Ovary (tissue), 9 donors: ENCODE results near the gene NETO2. TPM values are rescaled to one million over a fixed set of nuclear protein-coding genes. Genes with fewer than 3 reads are reported as not detected.

ENCODE experiments used
- DNase-seq, 5 donors: peaks; one replicate each; pipeline ENCODE4 v3.0.0-alpha.2; 2019 to 2020
- H3K27ac ChIP-seq, 2 donors: fragments of 200-600 bp; one replicate each; pipeline versions ENCODE4 v1.5.1 to v1.8.0; 2019 to 2022
- H3K27me3 ChIP-seq: fragments of 200-600 bp; one replicate; pipeline ENCODE4 v1.8.0; 2022
- H3K36me3 ChIP-seq: fragments of 200-600 bp; sonication (generic); one replicate; pipeline ENCODE4 v1.5.1; 2019
- H3K4me1 ChIP-seq: one replicate; pipeline ENCODE4 v1.8.1; 2013; ENCODE audit warnings: mild to moderate bottlenecking, moderate library complexity; ENCODE audit not compliant: insufficient read depth
- H3K4me3 ChIP-seq: fragments of 200-600 bp; sonication (generic); one replicate; pipeline ENCODE4 v1.5.1; 2017
- H3K9me3 ChIP-seq, 2 donors: fragments of 200-600 bp in 1 of 2; sonication (generic) in 1 of 2; one replicate each; pipeline versions ENCODE4 v1.5.1 to v1.8.1; 2013 to 2019; ENCODE audit warnings: mild to moderate bottlenecking in 1 of 2, moderate library complexity in 1 of 2
- EP300 ChIP-seq: sonication (generic); formaldehyde crosslinking; IDR thresholded peaks from one replicate; pipeline ENCODE4 v1.6.1; 2017; ENCODE audit warnings: antibody characterized with exemption
- POLR2A ChIP-seq: fragments of 450-650 bp; IDR thresholded peaks from one replicate; pipeline ENCODE4 v1.6.1; 2017; ENCODE audit warnings: antibody characterized with exemption, mild to moderate bottlenecking, moderate library complexity
- WGBS, 3 donors: extraction: QIAGEN DNeasy Blood & Tissue Kit in 1 of 3; methylation state at CpG; one replicate each; pipeline versions ENCODE4 v1.1.5 to v1.1.7; 2013 to 2017; 5-methylcytosine and 5-hydroxymethylcytosine counted together
- intact Hi-C, 4 donors: fragments of 100-400 bp; cut with DNase I; formaldehyde crosslinking; loops; one replicate each; pipeline versions ENCODE4 v1.11.0 to v1.15.1; 2022 to 2023
- polyA plus RNA-seq, 2 donors: library from polyadenylated mRNA; stranded (reverse); fragments of 200-250 nt in 1 of 2; fragments of 350-450 nt in 1 of 2; fragmentation: Illumina TruSeq in 1 of 2; extraction: RNeasy Lipid Tissue Mini Kit (QIAGEN cat#74804) in 1 of 2; gene quantifications; one replicate each; pipeline ENCODE4 v1.2.3, GENCODE V29; 2013 to 2014
- total RNA-seq, 7 donors: library from RNA; depleted of rRNA in 2 of 7; stranded (reverse); fragments of >200 nt in 2 of 7; fragmentation: NEBNext Ultra II Directional in 3 of 7; extraction: Animal tissue kit (Norgen Biotek cat#: 25700) in 3 of 7; gene quantifications; one replicate each; pipeline versions ENCODE4 v1.1.0 to v1.2.4, GENCODE V29; 2016 to 2023
- TF ChIP-seq, protein P1 (sequence below), 3 donors: fragments of 450-650 bp in 2 of 3; fragments of 200-600 bp in 1 of 3; IDR thresholded peaks; one replicate each; pipeline versions ENCODE4 v1.5.1 to v1.8.0; 2016 to 2022; ENCODE audit warnings: antibody characterized with exemption in 3 of 3, mild to moderate bottlenecking in 1 of 3
- donor health status: DM: no; HTN: no; CAD: no; lungs with moderate emphysema.
- donor health status: DM: no; HTN: no; CAD: no.
- donor health status: Bipolar disorder and iron deficiency.
- donor health status: DM: yes; HTN: yes; CAD: no.
- donor health status: DM: no; HTN: no; CAD: no.
- donor health status: DM: yes; HTN: yes; CAD: no.

Gene NETO2
- total and polyA plus RNA-seq, 9 donors = 0.53 to 6.3 (median 1.8) TPM

DNA sequence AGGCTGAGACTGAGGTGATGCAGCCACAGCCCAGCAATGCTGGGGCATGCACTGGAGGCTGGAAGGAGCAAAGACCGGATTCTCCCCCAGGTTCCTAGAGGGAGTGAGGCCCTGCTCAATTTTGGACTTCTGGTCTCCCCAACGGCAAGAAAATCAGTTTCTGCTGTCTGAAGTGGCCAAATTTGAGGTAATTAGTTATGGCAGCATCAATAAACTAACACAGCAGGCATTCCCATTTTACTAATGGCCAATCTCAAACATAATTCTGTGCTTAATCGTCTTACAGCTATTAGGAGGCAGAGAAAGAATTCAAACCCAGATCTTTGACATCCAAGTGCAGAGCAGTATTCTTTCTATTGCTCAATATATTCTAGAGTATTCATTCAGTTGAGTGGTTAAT, 16.2 kb downstream of the NETO2 start:
- Histone ChIP-seq H3K4me3 (no peak overlapping the region), H3K36me3 (no peaks in the 10 kb centered on the region), H3K27me3 (no peaks in the 10 kb centered on the region), H3K27ac (no peak overlapping the region), H3K4me1 (no peaks in the 10 kb centered on the region), H3K9me3 (no peaks in the 10 kb centered on the region)
- intact Hi-C loops = no loop called here
- no peak for DNase-seq
- no peak for TF ChIP-seq POLR2A
- TF ChIP-seq, protein P1, sequence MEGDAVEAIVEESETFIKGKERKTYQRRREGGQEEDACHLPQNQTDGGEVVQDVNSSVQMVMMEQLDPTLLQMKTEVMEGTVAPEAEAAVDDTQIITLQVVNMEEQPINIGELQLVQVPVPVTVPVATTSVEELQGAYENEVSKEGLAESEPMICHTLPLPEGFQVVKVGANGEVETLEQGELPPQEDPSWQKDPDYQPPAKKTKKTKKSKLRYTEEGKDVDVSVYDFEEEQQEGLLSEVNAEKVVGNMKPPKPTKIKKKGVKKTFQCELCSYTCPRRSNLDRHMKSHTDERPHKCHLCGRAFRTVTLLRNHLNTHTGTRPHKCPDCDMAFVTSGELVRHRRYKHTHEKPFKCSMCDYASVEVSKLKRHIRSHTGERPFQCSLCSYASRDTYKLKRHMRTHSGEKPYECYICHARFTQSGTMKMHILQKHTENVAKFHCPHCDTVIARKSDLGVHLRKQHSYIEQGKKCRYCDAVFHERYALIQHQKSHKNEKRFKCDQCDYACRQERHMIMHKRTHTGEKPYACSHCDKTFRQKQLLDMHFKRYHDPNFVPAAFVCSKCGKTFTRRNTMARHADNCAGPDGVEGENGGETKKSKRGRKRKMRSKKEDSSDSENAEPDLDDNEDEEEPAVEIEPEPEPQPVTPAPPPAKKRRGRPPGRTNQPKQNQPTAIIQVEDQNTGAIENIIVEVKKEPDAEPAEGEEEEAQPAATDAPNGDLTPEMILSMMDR (IDR thresholded peaks at IDR 0.05) = no peak
- no peak for TF ChIP-seq EP300
- 87 to 95% (median 90%) methylated on average over 3 of the region's 3 CpGs for WGBS, 3 donors

DNA sequence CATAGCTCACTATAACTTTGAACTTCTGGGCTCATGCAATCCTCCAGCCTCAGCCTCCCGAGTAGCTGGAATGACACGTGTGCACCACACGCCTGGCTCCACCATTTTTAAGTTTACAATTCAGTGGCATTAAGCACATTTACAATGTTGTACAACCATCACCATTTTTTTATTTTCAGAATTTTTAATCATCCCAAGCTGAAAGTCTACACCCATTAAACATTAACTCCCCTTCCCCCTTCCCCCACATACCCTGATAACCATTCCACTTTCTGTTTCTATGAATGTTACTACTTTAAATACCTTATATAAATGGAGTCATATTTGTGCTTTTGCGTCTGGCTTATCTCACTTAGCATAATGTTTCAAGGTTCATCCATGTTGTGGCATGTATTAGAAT, 18.0 kb downstream of the NETO2 start:
- Histone ChIP-seq H3K9me3 (no peaks in the 10 kb centered on the region), H3K27ac (no peak overlapping the region), H3K36me3 (no peaks in the 10 kb centered on the region), H3K27me3 (no peaks in the 10 kb centered on the region), H3K4me1 (no peaks in the 10 kb centered on the region), H3K4me3 (no peak overlapping the region)
- DNase-seq = no peak
- TF ChIP-seq, protein P1 (IDR thresholded peaks at IDR 0.05) = no peak
- no peak for TF ChIP-seq POLR2A
- no peak for TF ChIP-seq EP300
- WGBS, 3 donors = 86 to 90% (median 89%) methylated on average over 4 of the region's 4 CpGs
- intact Hi-C loops = no loop called here

DNA sequence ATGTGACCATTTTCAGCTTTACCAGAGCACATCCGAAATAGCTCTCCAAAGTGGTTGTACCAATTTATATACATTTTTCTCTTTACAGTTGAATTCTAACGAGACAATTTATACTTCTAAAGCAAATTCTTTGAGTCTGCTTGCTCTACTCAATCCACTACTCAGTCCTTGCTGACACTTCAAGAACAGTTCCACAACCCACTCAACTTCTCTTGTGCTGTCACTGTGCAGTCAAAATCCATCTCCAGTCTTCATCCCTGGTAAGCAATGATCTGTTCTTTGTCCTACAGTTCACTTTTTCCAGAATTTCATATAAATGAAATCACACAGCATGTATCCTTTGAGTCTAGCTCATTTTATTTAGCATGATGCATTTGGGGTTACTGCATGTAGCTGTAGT, 30.6 kb downstream of the NETO2 start:
- intact Hi-C loops = loop anchor here in 1 of 4 donors (2.0 kb wide), 1 partner anchor 30 kb away; the partner anchor contains the start of gene NETO2
- Histone ChIP-seq H3K4me3 (no peak overlapping the region), H3K36me3 (no peaks in the 10 kb centered on the region), H3K27ac (no peak overlapping the region), H3K27me3 (no peaks in the 10 kb centered on the region), H3K9me3 (no peaks in the 10 kb centered on the region), H3K4me1 (no peaks in the 10 kb centered on the region)
- 92 to 97% (median 93%) methylated on average over 2 of the region's 2 CpGs for WGBS, 3 donors
- no peak for DNase-seq
- no peak for TF ChIP-seq EP300
- no peak for TF ChIP-seq POLR2A
- TF ChIP-seq, protein P1 (IDR thresholded peaks at IDR 0.05) = no peak

DNA sequence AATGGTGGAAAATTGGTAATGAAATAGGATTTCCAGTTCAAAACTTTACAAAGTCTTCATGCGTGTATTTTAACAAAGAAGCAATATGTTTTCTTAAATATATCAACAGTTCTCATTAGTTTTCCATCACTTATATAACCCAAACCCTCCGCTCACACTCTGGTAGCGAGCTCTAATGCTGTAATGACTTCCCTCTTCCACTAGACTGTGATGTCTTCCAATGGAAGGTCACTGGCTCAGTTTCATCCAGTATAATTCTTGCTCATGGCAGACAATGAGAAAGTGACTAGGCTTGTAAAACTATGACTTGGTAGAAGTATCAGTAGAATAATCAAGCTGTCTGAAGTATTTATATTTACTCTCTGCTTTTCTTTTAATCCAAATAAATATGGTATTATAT, 32.8 kb downstream of the NETO2 start:
- Histone ChIP-seq H3K27ac (no peak overlapping the region), H3K4me3 (no peak overlapping the region), H3K9me3 (no peaks in the 10 kb centered on the region), H3K36me3 (no peaks in the 10 kb centered on the region), H3K4me1 (no peaks in the 10 kb centered on the region), H3K27me3 (no peaks in the 10 kb centered on the region)
- TF ChIP-seq POLR2A (no peak), EP300 (no peak)
- TF ChIP-seq, protein P1 (IDR thresholded peaks at IDR 0.05) = no peak
- intact Hi-C loops = no loop called here
- no peak for DNase-seq
- 97 to 98% (median 97%) methylated on average over 3 of the region's 3 CpGs for WGBS, 3 donors
